SK-N-SH (cell line): ENCODE results near the gene CFDP1. TPM values are rescaled to one million over a fixed set of nuclear protein-coding genes. Genes with fewer than 3 reads are reported as not detected.

Experiments used
- CTCF ChIA-PET: fragments of 300-600, 350-600 bp; formaldehyde crosslinking; extraction: SDS; loops from one replicate; lab custom pipeline; 2021; lab: Yijun Ruan, JAX
- POLR2A ChIA-PET: fragments of 350-600 bp; sonication (Branson Sonifier 250); formaldehyde crosslinking; extraction: SDS; loops from one replicate; lab custom pipeline; 2020; ENCODE audit warnings: antibody characterized with exemption, inconsistent platforms; lab: Yijun Ruan, JAX
- DNase-seq: peaks from one replicate; pipeline ENCODE4 v3.0.0; 2012
- H2AFZ ChIP-seq: fragments of 200-600 bp; sonication (generic); 2 replicates; pipeline ENCODE4 v1.8.1; 2016; ENCODE audit warnings: antibody characterized with exemption, mild to moderate bottlenecking, low read depth
- H3F3A ChIP-seq: fragments of 200-600 bp; sonication (generic); replicated peaks from 2 replicates; pipeline ENCODE3; 2016; ENCODE audit warnings: antibody characterized with exemption, mild to moderate bottlenecking; ENCODE audit not compliant: insufficient read depth
- H3K27ac ChIP-seq, 2 experiments: fragments of 200-500 bp in 1 of 2; fragments of 200-600 bp in 1 of 2; sonication (Bioruptor generic) in 1 of 2; sonication (generic), shearing (Covaris generic) in 1 of 2; 2 replicates each; pipeline versions ENCODE4 v1.5.1 to v1.6.1; 2014 to 2016; ENCODE audit warnings: low read depth in 2 of 2, inconsistent platforms in 1 of 2, low read length in 1 of 2, mild to moderate bottlenecking in 1 of 2, mixed read lengths in 1 of 2
- H3K27me3 ChIP-seq: fragments of 200-600 bp; sonication (generic), shearing (Covaris generic); 2 replicates; pipeline ENCODE4 v1.6.1; 2016; ENCODE audit warnings: mixed run types; ENCODE audit not compliant: insufficient read depth
- H3K36me3 ChIP-seq, 2 experiments: fragments of 200-500 bp in 1 of 2; fragments of 200-600 bp in 1 of 2; sonication (Bioruptor generic) in 1 of 2; sonication (generic) in 1 of 2; replicated peaks in 1 of 2; 2 replicates each; pipeline versions ENCODE3 to v1.5.1; 2014 to 2016; ENCODE audit warnings: low read length in 1 of 2, mild to moderate bottlenecking in 1 of 2; ENCODE audit not compliant: insufficient read depth in 2 of 2, control insufficient read depth in 1 of 2
- H3K4me1 ChIP-seq, 2 experiments: fragments of 200-500 bp in 1 of 2; fragments of 200-600 bp in 1 of 2; sonication (Bioruptor generic) in 1 of 2; sonication (generic), shearing (Covaris generic) in 1 of 2; 2 replicates each; pipeline versions ENCODE4 v1.5.1 to v1.6.1; 2014 to 2016; ENCODE audit warnings: low read depth in 1 of 2, low read length in 1 of 2, mixed run types in 1 of 2; ENCODE audit not compliant: insufficient read depth in 2 of 2, control insufficient read depth in 1 of 2
- H3K4me2 ChIP-seq: fragments of 200-600 bp; sonication (generic), shearing (Covaris generic); 2 replicates; pipeline ENCODE4 v1.6.1; 2017; ENCODE audit warnings: mixed run types
- H3K4me3 ChIP-seq, 2 experiments: fragments of 200-500 bp in 1 of 2; fragments of 200-600 bp in 1 of 2; sonication (Bioruptor generic) in 1 of 2; sonication (generic), shearing (Covaris generic) in 1 of 2; 2 replicates each; pipeline versions ENCODE4 v1.5.1 to v1.8.1; 2014 to 2016; ENCODE audit warnings: low read depth in 2 of 2, inconsistent platforms in 1 of 2, low read length in 1 of 2, mild to moderate bottlenecking in 1 of 2, mixed read lengths in 1 of 2, moderate library complexity in 1 of 2
- H3K79me2 ChIP-seq: fragments of 200-600 bp; sonication (generic); 2 replicates; pipeline ENCODE4 v1.8.1; 2017; ENCODE audit warnings: mild to moderate bottlenecking; ENCODE audit not compliant: insufficient read depth
- H3K9ac ChIP-seq: fragments of 200-600 bp; sonication (generic); 2 replicates; pipeline ENCODE4 v1.6.1; 2017; ENCODE audit warnings: mixed run types
- H3K9me2 ChIP-seq: fragments of 200-600 bp; sonication (generic); 2 replicates; pipeline ENCODE4 v1.6.1; 2017; ENCODE audit warnings: mixed run types
- H3K9me3 ChIP-seq: fragments of 200-600 bp; sonication (generic); 2 replicates; pipeline ENCODE4 v1.6.1; 2017; ENCODE audit warnings: mixed run types, mild to moderate bottlenecking, moderate library complexity
- H4K20me1 ChIP-seq: fragments of 200-600 bp; sonication (generic); 2 replicates; pipeline ENCODE4 v1.6.1; 2017; ENCODE audit warnings: mild to moderate bottlenecking, mixed run types; ENCODE audit not compliant: insufficient read depth
- CTCF ChIP-seq: fragments of 200-600 bp; sonication (generic); IDR thresholded peaks from 2 replicates; pipeline ENCODE4 v1.6.1; 2017; ENCODE audit warnings: antibody characterized with exemption, mild to moderate bottlenecking, moderate library complexity
- JUND ChIP-seq: IDR thresholded peaks from 2 replicates; pipeline ENCODE4 v1.4.0; 2012
- MAX ChIP-seq: IDR thresholded peaks from 2 replicates; pipeline ENCODE4 v1.4.0; 2012; ENCODE audit warnings: low read depth
- NFIC ChIP-seq: IDR thresholded peaks from 2 replicates; pipeline ENCODE4 v1.4.0; 2012; ENCODE audit warnings: borderline replicate concordance
- RAD21 ChIP-seq: IDR thresholded peaks from 2 replicates; pipeline ENCODE4 v1.6.1; 2012; ENCODE audit warnings: mild to moderate bottlenecking, low read length
- REST ChIP-seq: IDR thresholded peaks from 2 replicates; pipeline ENCODE4 v1.6.1; 2012; ENCODE audit warnings: mild to moderate bottlenecking, low read depth, low read length, moderate library complexity
- TCF12 ChIP-seq: IDR thresholded peaks from 2 replicates; pipeline ENCODE4 v1.4.0; 2012
- WGBS: methylation state at CpG from one replicate; pipeline ENCODE4 v1.1.6; 2017; ENCODE audit warnings: low lambda C conversion rate; 5-methylcytosine and 5-hydroxymethylcytosine counted together
- polyA plus RNA-seq, 3 experiments: library from polyadenylated mRNA; depleted of rRNA; stranded (reverse); fragments of >200 nt; gene quantifications; 2 replicates each; pipeline ENCODE4 v1.2.3, GENCODE V29; 2012

The CFDP1 gene
- polyA plus RNA-seq, 1 of the 3 experiments (the other 2 are of a cell fraction) = 46.0 TPM

- Histone ChIP-seq H3K4me1 (peaks cover 3 to 10% of the 10 kb centered on the region in 2 experiments), H3K9me2 (no peaks in the 10 kb centered on the region), H3K4me3 (no peak overlapping the region), H4K20me1 (no peaks in the 10 kb centered on the region), H3K27me3 (no peaks in the 10 kb centered on the region), H2AFZ (no peak overlapping the region), H3K36me3 (peaks cover under 1 to 5% of the 10 kb centered on the region in 2 experiments), H3K9me3 (no peaks in the 10 kb centered on the region), H3K79me2 (no peaks in the 10 kb centered on the region), H3K4me2 (peak overlapping the region; percentile 12; the same call in 1 of the 2 replicates), H3K9ac (no peak overlapping the region), H3F3A (peaks cover 1% of the 10 kb centered on the region), H3K27ac (peak overlapping the region in 1 of 2 experiments; percentile 56; a peak in 2 of 4 replicates)
- TF ChIP-seq RAD21 (no peak), TCF12 (peak; percentile 21; the same call in 1 of the 2 replicates), REST (peak; percentile 44; the same call in 1 of the 2 replicates), NFIC (peak; percentile 43; the same call in 1 of the 2 replicates), JUND (0 out of 2 replicates have a peak, but pooled peaks have one; percentile 22)
- POLR2A ChIA-PET = interaction anchor here (0.5 kb wide), 1 partner anchor 174 kb away, joined by 4 read pairs; no protein-coding TSS in a partner anchor
- WGBS = 76% methylated on average over 3 of the region's 3 CpGs
- CTCF ChIA-PET = interaction anchor here (1.1 to 2.9 kb wide), 4 partner anchors 10 to 174 kb away, joined by 4 to 13 read pairs (median 4); no protein-coding TSS in a partner anchor
- DNase-seq = no peak
Measured at GRCh38 chr16:75372236-75372856, 61.0 kb downstream of the CFDP1 start.

GRCh38 chr16:75371171-75371570 lies 62.1 kb downstream of the CFDP1 start:
- Histone ChIP-seq H3K4me2 (no peak overlapping the region), H3K79me2 (no peaks in the 10 kb centered on the region), H3K9me3 (no peaks in the 10 kb centered on the region), H3K36me3 (peaks cover 0 to 7% of the 10 kb centered on the region in 2 experiments), H2AFZ (no peak overlapping the region), H3K27ac (peak overlapping the region in 1 of 2 experiments; percentile 56; a peak in 1 of 4 replicates), H3F3A (no peaks in the 10 kb centered on the region), H3K9ac (no peak overlapping the region), H3K4me3 (no peak overlapping the region), H4K20me1 (no peaks in the 10 kb centered on the region), H3K9me2 (no peaks in the 10 kb centered on the region), H3K4me1 (peaks cover 0 to 3% of the 10 kb centered on the region in 2 experiments; a peak in 2 of 4 replicates), H3K27me3 (no peaks in the 10 kb centered on the region)
- DNase-seq = no peak
- POLR2A ChIA-PET = no interaction called here
- WGBS = 88% methylated on average over 3 of the region's 3 CpGs
- CTCF ChIA-PET = interaction anchor here (1.1 to 2.9 kb wide), 4 partner anchors 9 to 172 kb away, joined by 3 to 13 read pairs (median 4); no protein-coding TSS in a partner anchor
- TF ChIP-seq MAX = no peak
- TF ChIP-seq CTCF = no peak
